GM12891 (cell line): Measurements from ENCODE around the gene GNPTG.

Experiments
- POLR2A ChIP-seq: IDR thresholded peaks from 2 replicates; pipeline ENCODE4 v1.6.1; 2011; ENCODE audit warnings: low read depth, low read length, control low read depth
- POLR2AphosphoS5 ChIP-seq: IDR thresholded peaks from 2 replicates; pipeline ENCODE4 v1.6.1; 2011; ENCODE audit warnings: low read depth, low read length, control low read depth
- POU2F2 ChIP-seq: IDR thresholded peaks from 2 replicates; pipeline ENCODE4 v1.6.1; 2011; ENCODE audit warnings: low read depth, mild to moderate bottlenecking, control low read depth, low read length, moderate library complexity
- TAF1 ChIP-seq: IDR thresholded peaks from 2 replicates; pipeline ENCODE4 v1.6.1; 2011; ENCODE audit warnings: low read depth, low read length, control low read depth

- TF ChIP-seq POLR2A, result no peak
- no peak for TF ChIP-seq POLR2AphosphoS5
- no peak for TF ChIP-seq TAF1
- no peak for TF ChIP-seq POU2F2
These were observed 26.5 kb upstream of the GNPTG start for GRCh38 chr16:1325261-1325660.
